C4-2B (cell line): ENCODE results near the gene TEKT5.

Source experiments
- CTCF ChIP-seq: fragments of 450-650 bp; conservative IDR thresholded peaks from 2 replicates; pipeline ENCODE4 v1.5.1; 2017; ENCODE audit warnings: mild to moderate bottlenecking
- ZFX ChIP-seq: fragments of 450-650 bp; IDR thresholded peaks from 2 replicates; pipeline ENCODE4 v1.6.1; 2017

GRCh38 chr16:10658943-10659342 is 35.8 kb downstream of the TEKT5 start:
- TF ChIP-seq CTCF (no peak), ZFX (no peak)
